Activated CD4-positive, alpha-beta memory T cell treated with anti-CD3 and anti-CD28 coated beads for 36 hours (primary cell): ENCODE data around the gene TMEM86B. TPM values are rescaled to one million over a fixed set of nuclear protein-coding genes. Genes with fewer than 3 reads are reported as not detected.
A peak's percentile ranks its signal among the peaks of the same experiment; 100 is the strongest.

ENCODE experiments used
- CTCF ChIA-PET: fragments of 350-600 bp; sonication (Branson Sonifier 250); formaldehyde crosslinking; loops from one replicate; lab custom pipeline; 2021; ENCODE audit warnings: antibody characterized with exemption, inconsistent platforms; lab: Charles Lee
- POLR2A ChIA-PET: fragments of 350-600 bp; sonication (Branson Sonifier 250); formaldehyde crosslinking; loops from one replicate; lab custom pipeline; 2021; ENCODE audit warnings: antibody characterized with exemption; lab: Charles Lee
- DNase-seq: peaks from one replicate; pipeline ENCODE4 v3.0.0-alpha.2; 2020
- H3K27ac Mint-ChIP-seq: one replicate; pipeline ENCODE4 v1.8.0; 2021; ENCODE audit warnings: mixed read lengths
- H3K27me3 Mint-ChIP-seq: one replicate; pipeline ENCODE4 v1.8.0; 2021; ENCODE audit warnings: mixed read lengths
- H3K36me3 Mint-ChIP-seq: one replicate; pipeline ENCODE4 v1.8.0; 2021; ENCODE audit warnings: mixed read lengths
- H3K4me1 Mint-ChIP-seq: one replicate; pipeline ENCODE4 v1.8.0; 2021; ENCODE audit warnings: low read depth, mixed read lengths
- H3K4me3 Mint-ChIP-seq: one replicate; pipeline ENCODE4 v1.8.0; 2021; ENCODE audit warnings: mild to moderate bottlenecking, mixed read lengths
- H3K9me3 Mint-ChIP-seq: one replicate; pipeline ENCODE4 v1.8.0; 2021; ENCODE audit warnings: mixed read lengths
- intact Hi-C: fragments of 100-400 bp; cut with micrococcal nuclease; formaldehyde crosslinking; loops from one replicate; pipeline ENCODE4 v1.15.1; 2023
- total RNA-seq, 2 experiments: library from RNA; stranded (reverse); gene quantifications; one replicate each; pipeline ENCODE4 v1.2.3, GENCODE V29; 2021

Gene TMEM86B
- total RNA-seq, 2 experiments from 2014 or later = 4.8 to 6.5 TPM

DNA sequence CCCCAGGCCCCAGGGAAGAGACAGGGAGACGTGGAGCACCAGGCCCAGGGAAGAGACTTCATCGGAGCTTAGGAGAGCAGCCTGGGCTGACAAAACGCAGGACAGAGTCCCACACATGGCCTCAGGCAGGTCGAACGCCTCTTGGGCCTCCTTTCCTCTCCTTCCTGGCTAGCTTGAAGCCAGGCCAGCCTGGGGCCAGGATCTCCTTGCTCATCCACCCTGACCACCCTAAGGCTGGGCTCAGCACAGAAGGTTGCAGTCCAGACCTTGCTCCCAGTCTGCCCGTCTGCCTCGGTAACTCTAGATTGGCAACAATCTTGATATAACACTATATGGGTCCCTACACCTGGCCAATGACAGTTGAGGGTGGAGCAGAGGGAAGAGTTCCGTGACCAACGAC lies 20.1 kb upstream of the TMEM86B start:
- Mint-ChIP-seq H3K36me3 (peaks cover 26% of the 10 kb centered on the region), H3K4me3 (no peak overlapping the region), H3K27me3 (no peaks in the 10 kb centered on the region), H3K4me1 (peaks cover 44% of the 10 kb centered on the region), H3K9me3 (no peaks in the 10 kb centered on the region), H3K27ac (peak overlapping the region; percentile 38)
- POLR2A ChIA-PET = interaction anchor here (1.1 kb wide), 1 partner anchor 8 kb away, joined by 3 read pairs; no protein-coding TSS in a partner anchor
- DNase-seq = no peak
- CTCF ChIA-PET = no interaction called here
- intact Hi-C loops = no loop called here

DNA sequence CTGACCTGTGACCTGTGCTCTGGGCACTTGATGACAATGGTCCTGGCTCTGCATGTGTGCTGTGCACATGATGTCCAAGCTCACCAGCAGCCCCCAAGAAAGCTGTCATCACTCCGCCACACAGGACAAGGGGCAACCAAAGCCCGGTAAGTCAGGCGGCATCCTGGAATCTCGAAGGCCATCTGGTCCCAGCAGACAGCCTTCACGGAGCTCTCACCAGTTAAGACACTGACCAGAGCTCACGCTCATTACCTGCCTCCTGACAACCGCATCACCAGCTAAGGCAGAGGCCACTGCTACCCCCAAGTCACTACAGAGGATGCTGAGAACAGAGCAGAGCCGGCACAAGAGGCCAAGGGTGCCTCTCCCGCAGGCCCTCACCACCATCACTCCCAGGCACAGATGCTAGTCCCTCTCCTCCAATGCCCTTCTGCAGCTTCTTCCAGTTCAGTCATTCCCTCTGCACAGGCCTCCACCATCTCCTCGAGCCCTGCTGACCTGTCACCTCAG lies 19.7 kb upstream of the TMEM86B start:
- Mint-ChIP-seq H3K36me3 (peaks cover 22% of the 10 kb centered on the region), H3K4me3 (no peak overlapping the region), H3K27ac (no peak overlapping the region), H3K4me1 (peaks cover 40% of the 10 kb centered on the region), H3K27me3 (no peaks in the 10 kb centered on the region), H3K9me3 (no peaks in the 10 kb centered on the region)
- intact Hi-C loops = no loop called here
- no peak for DNase-seq
- ChIA-PET CTCF (interaction anchor here (0.7 kb wide), 2 partner anchors 53 to 256 kb away, joined by 3 read pairs; no protein-coding TSS in a partner anchor), POLR2A (interaction anchor here (1.1 kb wide), 1 partner anchor 8 kb away, joined by 3 read pairs; no protein-coding TSS in a partner anchor)

DNA sequence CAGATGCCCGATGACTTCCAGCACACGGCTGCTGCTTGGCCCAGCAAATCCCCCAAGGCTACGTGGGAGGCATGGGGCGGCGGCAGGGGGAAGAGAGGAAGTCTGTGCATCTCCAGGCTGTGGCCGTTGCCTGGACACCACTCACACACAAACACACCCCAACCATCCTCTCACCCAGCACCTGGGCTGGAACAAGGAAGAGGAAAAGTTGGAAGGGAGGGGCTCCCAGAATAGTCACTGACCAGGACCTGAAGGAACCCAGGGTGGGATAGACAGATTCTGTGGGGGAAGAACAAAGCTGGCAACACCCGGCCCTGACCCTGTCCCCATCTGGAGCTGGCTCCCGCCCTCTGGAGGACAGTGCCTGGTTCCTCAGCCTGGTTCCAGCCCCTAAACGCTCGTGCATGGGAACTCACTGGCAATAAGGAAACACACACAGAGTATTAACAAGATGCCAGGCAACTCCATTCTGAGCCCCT lies 19.1 kb upstream of the TMEM86B start:
- Mint-ChIP-seq H3K27me3 (no peaks in the 10 kb centered on the region), H3K27ac (no peak overlapping the region), H3K9me3 (no peaks in the 10 kb centered on the region), H3K4me1 (peaks cover 36% of the 10 kb centered on the region), H3K36me3 (peaks cover 25% of the 10 kb centered on the region), H3K4me3 (no peak overlapping the region)
- intact Hi-C loops = no loop called here
- no peak for DNase-seq
- POLR2A ChIA-PET = interaction anchor here (1.1 kb wide), 1 partner anchor 9 kb away, joined by 3 read pairs; no protein-coding TSS in a partner anchor
- CTCF ChIA-PET = interaction anchor here (0.7 kb wide), 2 partner anchors 54 to 256 kb away, joined by 3 read pairs; no protein-coding TSS in a partner anchor

DNA sequence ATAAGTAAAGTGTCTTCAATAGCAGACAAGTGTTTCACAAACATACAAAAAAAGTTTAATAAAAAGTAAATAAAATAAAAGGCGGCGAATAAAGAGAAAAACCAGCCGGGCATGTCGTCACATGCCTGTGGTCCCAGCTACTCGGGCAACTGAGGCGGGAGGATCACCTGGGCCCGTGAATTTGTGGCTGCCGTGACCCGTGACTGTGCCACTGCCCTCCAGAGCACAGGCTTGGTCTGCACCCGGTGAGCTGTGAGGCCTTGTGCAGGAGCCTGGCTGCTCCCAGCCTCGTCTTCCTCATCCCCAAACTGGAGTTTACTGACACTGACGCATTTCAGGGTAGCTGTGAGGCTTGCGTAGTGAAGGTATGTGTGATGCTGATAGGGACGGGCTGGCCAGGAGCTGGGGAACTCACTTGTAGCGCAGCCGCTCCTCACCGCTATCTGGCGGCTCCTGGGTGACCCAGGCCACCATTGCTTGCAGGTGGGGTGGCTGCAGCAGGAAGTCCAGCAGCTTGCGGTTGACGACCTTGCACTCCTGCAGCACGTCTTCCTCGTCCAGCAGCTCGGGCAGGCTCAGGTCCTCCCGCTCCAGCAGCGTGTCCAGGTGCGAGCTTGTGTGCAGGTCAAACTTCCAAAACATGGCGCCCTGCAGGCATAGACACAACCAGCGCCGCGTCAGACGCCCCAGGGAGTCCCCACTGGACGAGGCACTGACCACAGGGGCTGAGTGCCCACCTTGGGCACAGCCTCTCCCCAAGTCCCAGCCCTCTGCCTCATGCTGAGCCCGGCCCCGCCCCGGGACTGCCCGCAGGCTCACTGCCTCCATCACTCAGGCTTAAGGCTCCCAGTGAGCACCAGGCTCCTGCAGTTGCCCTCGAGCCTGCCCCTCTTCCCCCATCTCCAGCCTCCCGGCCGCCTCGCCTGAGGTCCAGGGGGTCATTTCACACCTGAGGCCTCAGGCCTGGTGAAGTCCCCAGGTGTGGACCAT lies 18.2 kb upstream of the TMEM86B start:
- POLR2A ChIA-PET = interaction anchor here (0.6 to 0.7 kb wide), 2 partner anchors 54 to 389 kb away, joined by 5 to 8 read pairs; no protein-coding TSS in a partner anchor
- peaks cover 29% of the 10 kb centered on the region for H3K4me1 Mint-ChIP-seq
- H3K36me3 Mint-ChIP-seq = peaks cover 27% of the 10 kb centered on the region
- H3K27ac Mint-ChIP-seq = no peak overlapping the region
- no peak overlapping the region for H3K4me3 Mint-ChIP-seq
- CTCF ChIA-PET = no interaction called here
- no peaks in the 10 kb centered on the region for H3K27me3 Mint-ChIP-seq
- intact Hi-C loops = no loop called here
- no peaks in the 10 kb centered on the region for H3K9me3 Mint-ChIP-seq
- no peak for DNase-seq

DNA sequence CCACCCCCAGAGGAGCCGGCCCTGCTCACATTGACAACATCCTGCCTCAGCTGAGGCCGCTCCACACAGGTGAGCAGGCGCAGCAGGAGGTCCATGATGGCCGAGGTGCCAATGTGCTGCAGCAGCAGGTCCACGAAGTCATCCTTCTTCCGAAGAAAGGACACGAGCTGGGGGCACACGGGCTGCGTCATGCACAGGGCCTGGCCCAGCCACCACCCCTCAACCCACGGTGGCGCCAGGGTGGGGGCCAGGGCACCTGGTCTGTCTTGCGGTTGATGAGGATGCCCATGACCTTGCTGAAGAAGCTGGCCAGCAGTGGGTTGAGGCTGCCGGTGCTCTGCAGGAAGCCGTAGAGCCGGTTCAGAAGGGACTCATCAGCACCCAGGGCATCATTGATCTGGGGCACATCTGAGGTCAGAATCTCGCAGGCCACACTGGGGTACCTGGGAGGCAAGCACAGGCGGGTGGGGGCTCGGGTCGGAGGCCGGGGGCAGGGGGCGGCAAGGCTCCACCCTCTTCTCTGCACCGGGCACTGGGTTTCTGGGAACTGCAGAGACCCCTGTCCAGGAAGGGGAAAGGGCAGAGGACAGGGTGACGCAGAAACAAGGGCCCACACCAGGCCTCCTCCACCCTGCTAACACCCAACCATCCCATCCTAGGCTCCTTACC lies 16.8 kb upstream of the TMEM86B start:
- Mint-ChIP-seq H3K4me1 (peaks cover 15% of the 10 kb centered on the region), H3K27ac (no peak overlapping the region), H3K27me3 (no peaks in the 10 kb centered on the region), H3K9me3 (no peaks in the 10 kb centered on the region), H3K36me3 (peaks cover 23% of the 10 kb centered on the region), H3K4me3 (no peak overlapping the region)
- ChIA-PET POLR2A (no interaction called here), CTCF (no interaction called here)
- intact Hi-C loops = no loop called here
- no peak for DNase-seq

DNA sequence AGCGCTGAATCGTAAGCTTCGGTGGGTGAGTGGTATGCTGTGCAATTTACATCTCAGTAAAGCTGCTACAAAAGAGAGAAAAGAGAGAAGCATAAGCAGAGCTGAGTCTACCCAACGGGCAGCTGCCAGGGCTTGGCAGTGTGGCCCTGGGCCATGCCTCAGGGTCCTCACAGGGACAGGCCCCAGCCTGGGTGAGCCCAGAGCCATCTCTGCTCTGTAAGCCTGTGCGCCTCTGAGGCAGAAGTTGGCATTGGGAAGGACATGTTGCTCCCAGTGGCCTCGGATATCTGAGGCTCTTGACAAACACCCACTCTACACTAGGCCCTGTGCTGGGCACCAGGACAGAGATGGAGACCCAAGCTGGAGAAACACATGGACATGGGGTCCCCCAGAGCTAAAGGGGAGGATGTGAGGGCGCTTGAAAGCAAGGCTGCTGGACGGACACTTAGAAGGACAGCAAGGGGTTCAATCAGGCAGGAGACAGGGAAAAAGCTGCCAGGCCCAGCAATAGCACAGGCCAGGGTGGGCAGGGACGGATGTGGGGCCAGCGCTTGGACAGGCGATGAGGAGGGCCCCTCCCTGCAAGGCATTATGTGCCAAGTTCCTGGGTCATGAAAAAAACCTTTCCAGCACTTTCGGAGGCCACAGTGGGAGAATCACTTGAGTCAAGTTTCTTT lies 15.6 kb upstream of the TMEM86B start:
- ChIA-PET POLR2A (interaction anchor here (1.0 kb wide), 1 partner anchor 163 kb away, joined by 3 read pairs; no protein-coding TSS in a partner anchor), CTCF (interaction anchor here (0.6 kb wide), 1 partner anchor 380 kb away, joined by 3 read pairs; the partner anchor contains the start of gene ZNF784)
- no peak for DNase-seq
- H3K27ac Mint-ChIP-seq = no peak overlapping the region
- H3K27me3 Mint-ChIP-seq = no peaks in the 10 kb centered on the region
- H3K4me1 Mint-ChIP-seq = peaks cover 14% of the 10 kb centered on the region
- intact Hi-C loops = no loop called here
- H3K36me3 Mint-ChIP-seq = peaks cover 28% of the 10 kb centered on the region
- no peaks in the 10 kb centered on the region for H3K9me3 Mint-ChIP-seq
- H3K4me3 Mint-ChIP-seq = no peak overlapping the region

DNA sequence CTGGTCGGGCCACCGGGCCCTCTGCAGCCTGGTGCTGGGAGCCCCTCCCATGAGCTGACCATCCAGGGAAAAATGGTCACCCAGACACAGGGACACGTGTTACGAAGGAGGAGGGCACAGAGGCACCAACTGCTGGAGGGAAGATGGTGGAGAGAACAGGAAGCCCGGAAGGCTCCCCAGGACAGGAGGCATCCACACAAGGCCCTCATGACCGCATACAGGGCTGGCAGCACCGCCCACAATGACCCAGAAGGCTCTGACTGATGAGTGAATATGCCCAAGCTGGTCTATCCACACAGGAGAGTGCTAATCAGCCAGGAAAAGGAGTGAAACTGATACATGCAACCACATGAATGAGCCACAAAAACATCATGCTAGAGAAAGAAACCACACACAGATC lies 14.0 kb upstream of the TMEM86B start:
- intact Hi-C loops = no loop called here
- Mint-ChIP-seq H3K36me3 (peaks cover 33% of the 10 kb centered on the region), H3K4me3 (no peak overlapping the region), H3K27me3 (no peaks in the 10 kb centered on the region), H3K4me1 (peaks cover 2% of the 10 kb centered on the region), H3K9me3 (no peaks in the 10 kb centered on the region), H3K27ac (peak overlapping the region; percentile 52)
- ChIA-PET CTCF (no interaction called here), POLR2A (no interaction called here)
- no peak for DNase-seq

DNA sequence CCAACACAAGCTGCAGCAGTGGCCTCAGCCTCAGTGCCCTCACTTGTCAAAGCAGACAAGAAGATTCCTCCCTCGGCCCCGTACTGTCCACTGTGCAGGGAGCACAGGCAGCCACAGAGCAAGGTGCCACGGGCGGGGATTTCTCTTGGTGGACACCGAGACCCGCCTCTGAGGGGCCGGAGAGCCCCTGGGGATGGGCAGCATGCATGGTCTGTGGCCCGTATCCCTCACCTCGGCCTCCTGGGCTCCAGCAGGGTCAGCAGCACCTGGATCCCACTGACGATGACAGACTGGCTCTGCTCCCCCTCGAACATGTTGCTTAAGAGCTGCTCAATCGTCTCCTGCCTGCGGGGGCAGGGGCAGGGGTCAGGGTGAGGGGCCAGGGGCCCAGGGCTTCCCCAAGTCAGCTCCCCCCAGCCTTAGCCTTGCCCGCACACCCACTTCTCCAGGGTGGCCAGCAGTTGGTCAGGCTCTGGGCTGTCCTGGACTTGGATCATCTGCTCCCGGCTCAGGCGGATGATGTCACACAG lies 13.4 kb upstream of the TMEM86B start:
- intact Hi-C loops = no loop called here

DNA sequence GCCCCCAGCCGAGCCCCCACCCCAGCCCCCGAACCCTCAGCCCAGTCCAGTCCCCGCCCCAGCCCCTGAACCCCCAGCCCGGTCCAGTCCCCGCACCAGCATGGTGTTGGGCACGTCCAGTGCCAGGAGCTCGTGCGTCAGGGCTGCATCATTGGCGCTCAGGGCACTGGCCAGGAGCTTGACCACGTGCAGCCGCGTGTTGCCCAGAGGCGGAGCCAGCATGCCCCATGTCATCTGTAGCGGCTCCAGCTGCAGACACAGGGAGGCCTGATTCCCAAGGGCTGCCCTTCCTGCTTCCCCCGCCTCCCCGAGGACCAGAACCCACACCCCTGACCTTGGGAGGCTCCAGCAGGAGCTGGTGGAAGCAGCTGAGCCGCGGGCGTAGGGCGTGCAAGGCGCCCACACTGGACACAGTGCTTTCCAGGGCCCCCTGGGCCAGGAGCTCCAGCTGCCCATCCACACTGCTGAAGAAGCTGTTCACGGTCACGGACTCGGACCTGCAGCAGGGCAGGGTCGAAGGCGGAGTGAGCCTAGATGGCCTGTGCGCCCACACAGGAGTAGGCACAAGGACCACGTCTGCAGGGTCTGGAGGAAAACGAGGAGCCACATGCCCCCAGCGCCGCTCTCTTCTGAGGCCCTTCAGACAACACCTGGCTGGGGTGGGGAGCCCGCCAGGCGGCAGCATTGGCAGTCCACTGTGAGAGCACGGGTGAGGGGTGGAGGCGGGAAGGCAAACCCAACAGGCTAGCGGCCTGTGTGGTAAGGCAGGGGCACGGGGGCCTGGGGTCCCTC lies 12.8 kb upstream of the TMEM86B start:
- H3K36me3 Mint-ChIP-seq = peaks cover 45% of the 10 kb centered on the region
- no peak overlapping the region for H3K27ac Mint-ChIP-seq
- no peaks in the 10 kb centered on the region for H3K9me3 Mint-ChIP-seq
- peaks cover 2% of the 10 kb centered on the region for H3K4me1 Mint-ChIP-seq
- intact Hi-C loops = no loop called here
- ChIA-PET CTCF (no interaction called here), POLR2A (no interaction called here)
- H3K27me3 Mint-ChIP-seq = no peaks in the 10 kb centered on the region
- DNase-seq = no peak
- no peak overlapping the region for H3K4me3 Mint-ChIP-seq

More for the DNA sequence above, 13.4 kb upstream of the TMEM86B start:
- H3K9me3 Mint-ChIP-seq = no peaks in the 10 kb centered on the region
- ChIA-PET POLR2A (no interaction called here), CTCF (no interaction called here)
- peaks cover 2% of the 10 kb centered on the region for H3K4me1 Mint-ChIP-seq
- H3K4me3 Mint-ChIP-seq = no peak overlapping the region
- no peaks in the 10 kb centered on the region for H3K27me3 Mint-ChIP-seq
- H3K27ac Mint-ChIP-seq = no peak overlapping the region
- H3K36me3 Mint-ChIP-seq = peaks cover 38% of the 10 kb centered on the region
- no peak for DNase-seq

DNA sequence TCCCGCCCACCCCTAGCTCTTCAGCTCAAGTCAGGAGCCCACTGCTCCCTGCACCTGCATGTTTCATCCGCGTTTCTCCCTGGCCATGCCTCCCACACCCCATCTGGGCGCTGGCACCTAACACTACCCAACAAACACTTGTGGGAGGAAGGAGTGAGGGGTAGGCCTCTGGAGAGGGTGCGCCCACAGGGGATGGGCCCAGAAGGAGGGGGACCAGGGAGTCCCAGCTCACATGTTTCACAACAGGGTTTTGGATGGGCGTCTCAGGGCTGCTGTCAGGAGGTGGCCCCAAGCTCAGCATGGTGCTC lies 12.1 kb upstream of the TMEM86B start:
- ChIA-PET POLR2A (no interaction called here), CTCF (no interaction called here)
- H3K27me3 Mint-ChIP-seq = no peaks in the 10 kb centered on the region
- H3K9me3 Mint-ChIP-seq = no peaks in the 10 kb centered on the region
- H3K36me3 Mint-ChIP-seq = peaks cover 48% of the 10 kb centered on the region
- H3K27ac Mint-ChIP-seq = no peak overlapping the region
- no peak for DNase-seq
- no peak overlapping the region for H3K4me3 Mint-ChIP-seq
- intact Hi-C loops = no loop called here
- peaks cover 2% of the 10 kb centered on the region for H3K4me1 Mint-ChIP-seq

DNA sequence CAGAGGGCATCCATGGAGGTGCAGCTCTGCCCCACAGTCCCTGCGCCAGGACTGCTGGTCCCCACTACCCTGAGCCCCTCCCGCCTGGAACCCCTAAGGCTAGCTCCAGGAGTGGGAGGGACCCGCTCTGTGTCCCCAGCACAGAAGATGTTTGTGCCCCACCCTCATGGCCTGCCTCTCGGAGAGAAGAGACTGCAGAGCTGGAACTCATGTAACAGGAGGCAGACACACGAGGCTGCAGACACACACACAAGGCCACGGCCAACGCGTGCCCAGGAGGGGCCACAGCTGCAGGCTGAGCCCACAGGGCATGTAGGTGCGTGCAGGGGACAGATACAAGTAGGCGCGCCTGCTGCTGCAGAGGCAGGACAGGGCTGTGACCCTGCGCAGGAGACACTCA lies 10.4 kb upstream of the TMEM86B start:
- DNase-seq = no peak
- H3K4me1 Mint-ChIP-seq = peaks cover 2% of the 10 kb centered on the region
- H3K9me3 Mint-ChIP-seq = no peaks in the 10 kb centered on the region
- H3K27me3 Mint-ChIP-seq = no peaks in the 10 kb centered on the region
- no peak overlapping the region for H3K27ac Mint-ChIP-seq
- CTCF ChIA-PET = no interaction called here
- H3K36me3 Mint-ChIP-seq = peaks cover 55% of the 10 kb centered on the region
- H3K4me3 Mint-ChIP-seq = no peak overlapping the region
- POLR2A ChIA-PET = no interaction called here
- intact Hi-C loops = no loop called here
